GM21737 (cell line): ENCODE data around the gene JUND.

Source experiments
- ATAC-seq: cut with Tn5 transposase; IDR thresholded peaks from one replicate; pipeline ENCODE4 v1.9.1; 2021; ENCODE audit warnings: mild to moderate bottlenecking, moderate library complexity; ENCODE audit not compliant: unreplicated experiment

The JUND gene

DNA sequence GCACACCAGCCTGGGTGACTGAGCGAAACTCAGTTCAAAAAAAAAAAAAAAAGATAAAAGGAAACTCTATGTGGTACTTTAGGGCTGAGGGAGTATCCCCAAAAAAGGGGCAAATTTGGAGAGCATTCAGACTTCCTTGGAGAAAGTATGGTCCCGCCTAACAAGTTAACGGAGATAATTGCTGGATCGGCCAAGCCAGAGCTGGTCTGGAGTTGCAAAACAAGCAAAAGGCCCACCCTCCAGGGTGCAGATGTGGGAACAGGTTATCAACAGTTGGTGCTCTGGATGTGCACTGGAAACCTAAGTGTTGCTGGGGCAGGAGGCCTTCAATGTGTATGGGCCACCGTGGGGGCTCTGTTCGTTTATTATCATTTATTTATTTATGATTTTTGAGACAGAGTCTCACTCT, 10.0 kb downstream of the JUND start:
- ATAC-seq, result no peak

DNA sequence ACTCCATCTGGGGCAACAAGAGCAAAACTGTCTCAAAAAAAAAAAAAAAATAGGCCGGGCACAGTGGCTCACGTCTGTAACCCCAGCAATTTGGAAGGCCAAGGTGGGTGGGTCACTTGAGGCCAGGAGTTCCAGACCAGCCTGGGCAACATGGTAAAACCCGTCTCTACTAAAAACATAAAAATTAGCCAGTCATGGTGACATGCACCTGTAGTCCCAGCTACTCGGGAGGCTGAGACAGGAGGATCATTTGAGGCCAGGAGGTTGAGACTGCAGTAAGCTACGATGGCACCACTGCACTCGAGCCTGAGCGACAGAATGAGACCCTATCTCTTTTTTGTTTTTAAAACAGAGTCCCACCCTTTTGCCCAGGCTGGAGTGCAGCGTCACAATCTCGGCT, 11.1 kb downstream of the JUND start:
- ATAC-seq, result no peak

DNA sequence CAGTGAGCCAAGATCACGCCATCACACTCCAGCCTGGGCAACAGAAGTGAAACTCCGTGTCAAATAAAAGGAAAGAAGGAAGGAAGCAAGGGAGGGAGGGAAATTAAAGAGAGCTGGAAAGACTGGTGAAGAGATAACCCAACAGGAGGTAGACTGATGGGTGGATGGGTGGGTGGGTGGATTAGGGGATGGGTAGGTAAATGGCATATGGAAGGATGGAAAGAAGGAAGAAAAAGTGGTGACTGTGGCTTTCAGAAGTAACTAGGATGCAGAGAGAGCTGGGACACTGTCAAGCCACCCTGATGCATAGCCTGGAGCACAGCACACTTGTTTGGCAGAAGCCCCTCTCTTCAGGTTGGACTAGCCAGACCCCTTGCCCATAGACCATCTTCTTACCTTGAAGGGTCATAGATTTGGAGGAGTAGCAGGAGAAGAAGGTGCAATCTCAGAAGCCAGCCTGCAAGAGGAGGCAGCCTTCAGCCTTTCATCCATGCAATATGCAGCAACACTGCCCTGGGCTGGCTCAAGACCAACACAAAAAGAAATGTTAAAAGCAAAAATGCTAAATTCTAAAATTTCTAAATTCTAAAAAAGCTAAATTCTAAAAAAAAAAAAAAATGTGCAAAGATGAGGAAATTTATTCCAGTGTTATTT, 12.2 kb downstream of the JUND start:
- no peak for ATAC-seq

DNA sequence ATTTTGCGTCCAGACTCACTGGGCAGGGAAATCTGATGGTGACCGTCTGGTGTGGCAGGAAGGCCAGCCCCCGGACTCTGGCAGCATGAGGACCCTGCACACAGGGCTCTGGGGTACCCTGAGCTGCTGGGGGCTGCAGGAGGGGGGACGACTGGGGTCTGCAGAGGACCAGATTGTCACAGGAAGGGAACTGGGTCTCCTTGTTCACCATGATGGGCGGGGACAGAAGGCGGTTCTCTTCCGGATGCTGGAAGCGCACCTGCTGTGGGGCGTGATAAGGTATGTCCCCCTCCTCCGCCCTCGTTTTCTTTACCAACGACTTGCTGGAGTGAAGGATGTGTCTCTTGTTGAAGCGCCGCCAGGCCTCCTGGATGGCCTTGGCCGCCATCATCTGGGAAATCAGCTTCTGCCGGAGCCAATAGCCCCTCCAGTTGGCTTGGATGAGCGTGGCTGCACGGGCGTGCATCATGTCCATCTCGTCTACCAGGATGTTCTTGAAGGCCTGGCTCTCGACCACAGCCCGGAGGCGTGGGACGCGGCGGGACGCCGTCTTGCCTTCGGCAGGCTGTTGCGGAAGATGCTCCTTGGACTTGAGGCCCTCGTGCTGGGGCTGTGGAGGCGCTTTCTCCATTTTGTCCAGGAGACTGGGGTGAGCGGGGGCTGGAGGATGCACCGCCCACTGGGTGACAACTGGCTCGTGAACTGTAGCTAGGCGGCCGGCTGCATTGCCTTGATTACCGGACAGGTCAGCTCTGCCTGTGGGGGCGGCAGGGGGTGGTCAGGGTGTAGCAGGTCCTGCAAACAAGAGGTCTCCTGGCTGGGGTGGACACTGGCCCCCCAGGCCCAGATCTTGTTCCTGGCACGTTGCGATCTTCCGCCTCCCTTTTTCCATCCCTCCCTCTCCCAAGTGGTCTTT, 14.4 kb downstream of the JUND start:
- ATAC-seq, result no peak

DNA sequence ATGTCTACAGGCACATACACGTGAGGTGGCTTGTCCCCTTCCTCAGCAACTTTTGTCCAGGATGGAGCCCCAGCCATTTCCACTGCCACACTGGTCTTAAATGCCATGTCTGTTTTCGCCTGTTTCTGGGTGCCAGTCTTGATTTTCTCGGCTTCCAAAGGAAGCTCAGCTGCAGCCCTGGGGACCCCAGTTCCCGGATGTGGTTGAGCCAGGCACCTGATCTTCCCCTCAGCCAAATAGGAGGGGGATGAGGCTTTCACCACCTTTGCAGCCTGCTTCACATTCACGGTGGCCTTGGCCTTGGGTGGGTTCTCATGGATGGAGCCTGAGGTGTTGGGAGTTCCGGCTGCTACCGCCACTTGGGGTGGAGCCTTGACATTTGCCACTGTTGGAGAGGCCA, 15.8 kb downstream of the JUND start:
- no peak for ATAC-seq

DNA sequence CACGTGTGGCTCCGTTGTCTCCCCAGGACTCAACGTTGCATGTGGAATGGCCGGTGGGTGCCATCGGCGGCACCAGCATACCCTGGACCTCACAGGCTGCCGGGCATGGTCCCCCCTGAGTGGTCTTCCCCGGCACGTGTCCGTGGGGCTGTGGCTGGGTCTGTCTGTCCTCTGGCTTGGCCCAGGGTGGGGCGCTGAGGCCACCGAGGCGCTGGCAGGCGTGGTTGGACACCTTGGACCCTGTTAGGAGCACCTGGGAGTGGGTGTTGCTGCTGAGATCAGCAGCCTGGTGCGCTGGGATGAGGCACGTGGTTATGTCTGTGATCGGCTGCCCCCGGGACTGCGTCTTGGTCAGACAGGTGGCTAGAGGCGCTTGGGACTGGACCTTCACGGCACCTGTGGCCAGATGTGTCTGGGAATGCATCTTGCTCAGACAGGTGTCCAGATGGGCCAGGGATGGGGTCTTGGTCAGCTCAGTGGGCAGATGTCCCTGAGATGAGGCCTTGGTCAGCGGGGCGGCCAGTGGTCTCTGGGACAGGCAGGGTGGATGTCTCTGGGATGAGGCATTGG, 16.4 kb downstream of the JUND start:
- ATAC-seq, result no peak

DNA sequence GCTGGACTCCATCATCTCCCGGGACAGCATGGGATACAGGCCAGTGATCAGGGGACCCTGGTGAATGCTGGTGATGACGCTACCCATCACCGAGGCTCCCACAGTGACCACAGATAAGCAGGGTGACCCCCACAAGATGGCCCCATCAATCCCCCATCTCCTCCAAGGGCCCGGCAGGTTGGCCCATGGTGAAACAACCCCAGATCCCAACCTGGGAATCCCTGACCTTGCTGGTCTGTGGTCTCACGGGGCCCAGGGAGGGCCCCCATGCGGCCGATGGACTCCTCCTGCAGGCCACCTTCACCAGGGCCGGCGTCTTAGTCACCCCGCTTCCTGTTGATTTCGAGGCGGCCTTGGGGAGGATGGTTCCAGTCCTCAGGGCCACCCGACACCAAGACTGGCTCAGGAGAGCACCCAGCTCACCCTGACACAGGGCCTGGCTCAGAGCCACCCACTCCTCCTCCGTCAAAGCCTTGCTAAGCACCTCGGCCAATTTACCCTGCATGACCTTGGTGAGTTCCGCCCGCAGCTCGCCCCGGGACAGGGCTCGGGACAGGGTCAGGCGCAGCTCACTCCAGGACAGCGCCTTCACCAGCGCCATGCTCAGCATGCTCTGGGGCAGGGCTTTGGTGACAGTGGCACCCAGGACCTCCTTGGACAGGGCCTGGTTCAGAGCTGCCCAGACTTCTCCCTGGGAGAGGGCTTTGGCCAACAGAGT, 17.1 kb downstream of the JUND start:
- no peak for ATAC-seq

DNA sequence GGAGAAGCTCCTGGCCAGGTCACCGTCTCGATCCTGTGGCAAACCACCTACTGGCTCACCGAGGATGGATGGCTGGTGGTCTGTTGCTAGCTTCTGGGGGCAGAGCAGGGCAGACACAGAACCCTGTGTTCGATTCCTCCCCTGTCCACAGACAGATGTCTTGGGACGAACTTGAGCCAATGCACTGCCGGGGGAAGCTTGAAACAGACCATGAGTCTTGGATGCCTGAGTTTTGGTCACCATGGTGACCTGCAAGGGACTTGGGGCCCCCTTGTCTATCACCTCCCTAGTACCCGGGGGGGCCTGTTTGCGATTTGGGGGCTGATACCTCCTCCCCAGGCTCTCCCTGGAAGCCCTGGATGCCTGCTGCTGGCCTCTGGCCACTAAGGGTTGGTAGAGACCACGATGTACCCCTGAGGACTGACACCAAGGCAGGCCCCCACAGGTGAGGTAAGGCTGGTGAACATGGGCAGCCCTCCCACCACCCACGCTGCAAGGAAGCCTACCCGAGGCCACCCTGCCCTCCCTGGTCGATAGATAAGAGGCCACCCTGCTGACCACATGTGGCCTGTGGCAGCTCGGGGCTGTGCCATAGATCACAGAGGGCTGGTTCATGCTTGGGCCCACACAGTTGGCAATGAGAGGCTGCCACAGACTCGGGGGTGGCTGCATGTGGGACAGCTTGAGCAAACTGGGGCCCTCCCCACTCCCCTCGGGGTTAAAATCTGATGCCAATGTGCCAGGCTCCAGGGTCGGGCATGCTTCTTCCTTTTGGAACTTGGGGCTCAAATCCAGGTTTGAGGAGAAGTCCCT, 17.9 kb downstream of the JUND start:
- ATAC-seq, result no peak

DNA sequence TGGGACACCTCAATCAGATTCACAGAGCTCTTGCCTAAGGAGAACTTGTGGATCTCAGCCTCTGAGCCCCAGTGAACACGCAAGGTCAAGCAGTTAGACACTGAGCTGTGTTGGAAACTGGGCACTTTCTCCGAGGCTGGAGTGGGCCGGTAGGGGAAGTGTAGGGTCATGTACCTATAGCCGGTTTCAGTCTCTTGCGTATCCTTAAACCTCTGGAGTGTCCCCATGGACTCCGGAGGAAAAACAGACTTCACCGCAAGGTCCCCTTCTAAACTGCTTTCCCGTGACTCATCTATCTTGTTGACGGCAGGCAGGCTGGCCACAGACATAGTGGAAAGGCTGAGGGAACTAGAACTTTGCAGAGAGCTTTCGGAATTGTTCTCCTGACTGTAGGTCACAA, 18.5 kb downstream of the JUND start:
- ATAC-seq, result no peak

DNA sequence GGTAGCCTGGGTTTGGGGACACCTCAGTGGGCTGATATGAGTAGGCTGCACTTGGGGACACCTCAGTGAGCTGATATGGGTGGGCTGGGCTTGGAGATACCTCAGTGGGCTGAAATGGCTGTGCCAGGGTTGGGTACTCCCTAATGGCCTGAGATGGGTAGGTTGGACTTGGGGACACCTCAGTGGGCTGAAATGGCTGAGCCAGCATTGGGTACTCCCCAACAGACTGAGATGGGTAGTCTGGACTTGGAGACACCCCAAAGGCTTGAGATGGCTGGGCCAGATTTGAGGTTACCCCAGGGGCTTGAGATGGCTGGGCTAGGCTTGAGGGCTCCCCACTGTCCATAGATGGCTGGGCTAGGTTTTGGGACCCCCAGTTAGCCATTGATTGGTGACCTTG, 19.3 kb downstream of the JUND start:
- ATAC-seq, result no peak

DNA sequence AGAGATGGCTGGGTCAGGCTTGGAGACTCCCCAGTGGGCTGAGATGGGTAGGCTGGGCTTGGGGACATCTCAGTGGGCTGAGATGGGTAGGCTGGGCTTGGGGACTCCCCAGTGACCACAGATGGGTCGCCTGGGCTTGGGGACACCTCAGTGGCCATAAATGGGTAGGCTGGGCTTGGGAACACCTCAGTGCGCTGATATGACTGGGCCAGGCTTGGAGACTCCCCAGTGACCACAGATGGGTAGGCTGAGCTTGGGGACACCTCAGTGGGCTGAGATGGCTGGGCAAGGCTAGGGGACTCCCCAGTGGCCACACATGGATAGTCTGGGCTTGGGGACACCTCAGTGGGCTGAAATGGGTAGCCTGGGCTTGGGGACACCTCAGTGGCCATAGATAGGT, 19.9 kb downstream of the JUND start:
- no peak for ATAC-seq

DNA sequence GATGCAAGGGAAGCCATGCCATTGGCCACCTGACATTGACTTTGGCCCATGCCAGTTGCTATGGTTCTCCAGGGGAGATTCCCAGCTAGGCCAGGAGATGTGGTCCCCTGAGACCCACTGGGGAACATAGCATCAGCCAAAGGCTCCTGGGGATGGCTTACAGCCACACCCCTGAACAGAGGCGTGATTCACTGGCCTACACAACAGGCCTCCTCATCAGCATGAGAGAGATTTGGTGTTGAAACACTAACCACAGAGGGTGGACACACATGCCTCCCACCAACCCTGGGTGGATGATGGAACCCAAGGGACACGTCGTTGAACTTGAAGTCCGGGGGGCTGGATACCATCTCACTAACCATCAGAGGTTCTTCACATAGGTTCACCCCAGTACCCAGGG, 21.5 kb downstream of the JUND start:
- no peak for ATAC-seq

DNA sequence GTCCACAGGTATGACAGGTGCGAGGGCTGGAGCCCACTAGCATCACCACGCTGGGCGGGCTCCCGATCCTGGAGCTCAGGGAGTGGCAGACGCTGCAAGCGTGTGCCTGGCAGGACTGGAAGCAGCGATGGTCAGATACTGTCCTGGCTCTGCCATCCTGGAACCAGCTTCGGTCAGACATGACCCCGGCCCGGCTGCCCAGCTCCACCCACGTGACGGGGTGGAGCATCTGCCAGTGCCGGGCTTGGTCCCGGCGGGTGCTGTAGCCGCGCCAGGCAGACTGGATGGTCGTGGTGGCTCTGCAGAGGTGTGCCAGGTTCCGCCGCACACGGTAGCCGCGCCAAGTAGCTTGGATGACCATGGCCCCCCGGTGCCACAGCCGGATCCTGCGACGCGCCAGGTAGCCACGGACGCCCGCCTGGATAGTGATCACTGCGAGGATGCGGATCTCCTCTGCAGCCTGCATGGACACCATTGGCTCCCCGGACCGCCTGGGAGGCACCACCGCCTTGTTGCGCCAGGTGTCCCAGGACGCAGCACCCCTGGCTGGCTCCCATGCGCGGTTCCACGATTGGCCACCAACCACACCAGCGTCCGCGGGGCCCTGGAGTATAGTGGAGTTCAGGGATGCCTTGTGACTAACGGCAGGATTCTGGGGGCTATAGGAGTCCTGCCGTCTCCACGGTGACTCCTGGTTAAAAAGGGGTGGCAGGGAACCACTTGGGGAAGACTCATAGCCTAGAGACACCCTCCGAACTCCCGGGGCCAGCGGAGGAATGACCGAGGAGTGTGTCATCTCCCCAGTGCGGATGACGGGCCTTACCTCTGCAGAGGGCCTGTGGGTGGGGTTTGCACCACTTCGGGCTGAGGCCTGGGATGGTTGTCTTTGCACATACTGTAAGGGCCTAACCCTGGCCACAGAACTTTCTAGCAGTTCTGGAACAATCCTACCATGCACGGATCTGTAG, 23.6 kb downstream of the JUND start:
- ATAC-seq, result no peak

DNA sequence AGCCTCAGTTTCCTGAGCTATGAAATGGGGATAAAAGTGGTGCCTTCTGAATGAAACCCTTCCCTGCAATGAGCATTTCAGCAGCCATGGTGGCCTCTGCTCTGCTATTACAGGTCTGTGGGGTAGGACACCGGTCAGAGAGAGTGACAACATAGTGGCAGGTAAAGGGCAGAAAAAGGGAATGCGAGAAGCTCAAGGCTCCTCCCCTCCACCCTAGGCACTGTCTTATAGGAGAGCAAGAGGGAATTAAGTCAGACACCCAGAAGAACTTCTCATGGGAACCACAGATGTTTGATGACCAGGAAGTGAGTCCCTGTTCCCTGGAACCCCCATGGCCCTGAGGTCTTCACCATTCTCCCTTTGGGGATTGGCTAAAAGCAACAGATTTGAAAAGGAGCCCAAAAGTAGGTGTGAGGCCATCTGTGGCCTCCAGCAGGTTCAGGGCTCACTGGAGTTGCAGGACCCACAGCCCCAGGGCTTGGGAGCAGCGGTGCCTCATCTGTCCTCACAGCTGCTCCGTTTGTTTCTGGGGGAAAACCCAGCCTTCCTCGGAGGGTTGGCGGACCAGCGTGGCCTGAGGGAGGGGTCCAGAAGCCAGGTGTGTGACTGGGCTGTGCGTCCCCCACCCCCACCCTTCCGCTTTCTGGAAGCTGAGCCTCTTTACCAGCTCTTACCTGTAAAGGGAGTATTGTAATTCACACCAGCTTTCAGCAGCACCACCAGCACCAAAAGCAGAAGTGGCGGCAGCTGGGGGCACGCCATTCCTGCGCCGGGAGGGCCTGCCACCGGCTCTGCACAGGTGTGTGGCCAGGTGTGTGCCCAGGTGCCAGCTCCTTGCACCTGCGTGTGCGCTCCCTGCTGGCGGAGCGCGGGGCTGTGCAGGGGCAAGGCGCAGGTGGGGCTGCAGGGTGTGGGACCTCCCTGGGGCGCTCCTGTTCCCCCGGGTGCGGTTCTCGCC, 26.6 kb downstream of the JUND start:
- ATAC-seq, result no peak

DNA sequence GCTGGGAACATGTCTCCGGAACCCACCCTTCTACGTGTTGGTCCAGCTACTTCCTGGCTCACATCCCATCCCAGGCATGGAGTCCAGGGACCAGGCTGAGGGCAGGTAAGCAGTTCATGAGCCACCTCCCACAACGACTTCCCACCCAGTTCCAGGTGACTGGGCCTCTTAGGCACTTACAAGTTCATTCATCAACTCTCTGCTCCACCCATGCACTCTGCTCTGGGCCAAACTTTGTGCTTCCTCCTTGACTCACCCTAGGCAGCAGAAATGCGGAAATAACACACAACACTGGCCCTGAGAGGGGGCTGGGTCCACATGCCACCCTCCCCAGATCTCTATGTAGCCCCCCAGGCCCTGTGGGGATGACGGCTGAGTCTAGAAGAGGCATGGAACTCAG, 27.7 kb downstream of the JUND start:
- no peak for ATAC-seq

DNA sequence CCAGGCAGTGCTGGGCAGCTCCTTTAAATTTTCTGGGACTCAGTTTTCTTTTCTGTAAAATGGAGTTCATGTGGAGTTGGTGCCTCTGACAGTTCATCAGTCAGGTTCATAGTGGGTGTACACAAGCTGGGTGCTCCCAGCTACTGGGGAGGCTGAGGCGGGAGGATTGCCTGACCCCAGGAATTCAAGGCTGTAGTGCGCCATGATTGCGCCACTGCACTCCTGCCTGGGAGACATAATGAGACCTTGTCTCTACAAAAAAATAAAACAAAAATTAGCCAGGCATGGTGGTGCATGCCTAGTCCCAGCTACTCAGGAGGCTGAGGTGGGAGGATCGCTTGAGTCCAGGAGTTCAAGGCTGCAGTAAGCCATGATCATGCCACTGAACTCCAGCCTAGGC, 28.3 kb downstream of the JUND start:
- no peak for ATAC-seq

DNA sequence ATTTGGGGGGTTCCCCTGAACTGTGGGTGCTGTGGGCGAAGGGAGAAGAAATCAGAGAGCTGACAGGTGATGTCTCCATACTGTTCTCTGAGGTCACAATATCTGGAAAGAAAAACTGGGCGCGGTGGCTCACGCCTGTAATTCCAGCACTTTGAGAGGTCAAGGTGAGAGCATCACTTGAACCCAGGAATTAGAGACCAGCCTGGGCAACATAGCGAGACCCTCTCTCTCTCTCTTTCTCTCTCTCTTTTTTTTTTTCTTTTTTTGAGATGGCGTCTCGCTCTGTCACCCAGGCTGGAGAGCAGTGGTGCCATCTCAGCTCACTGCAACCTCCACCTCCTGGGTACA, 29.1 kb downstream of the JUND start:
- no peak for ATAC-seq

DNA sequence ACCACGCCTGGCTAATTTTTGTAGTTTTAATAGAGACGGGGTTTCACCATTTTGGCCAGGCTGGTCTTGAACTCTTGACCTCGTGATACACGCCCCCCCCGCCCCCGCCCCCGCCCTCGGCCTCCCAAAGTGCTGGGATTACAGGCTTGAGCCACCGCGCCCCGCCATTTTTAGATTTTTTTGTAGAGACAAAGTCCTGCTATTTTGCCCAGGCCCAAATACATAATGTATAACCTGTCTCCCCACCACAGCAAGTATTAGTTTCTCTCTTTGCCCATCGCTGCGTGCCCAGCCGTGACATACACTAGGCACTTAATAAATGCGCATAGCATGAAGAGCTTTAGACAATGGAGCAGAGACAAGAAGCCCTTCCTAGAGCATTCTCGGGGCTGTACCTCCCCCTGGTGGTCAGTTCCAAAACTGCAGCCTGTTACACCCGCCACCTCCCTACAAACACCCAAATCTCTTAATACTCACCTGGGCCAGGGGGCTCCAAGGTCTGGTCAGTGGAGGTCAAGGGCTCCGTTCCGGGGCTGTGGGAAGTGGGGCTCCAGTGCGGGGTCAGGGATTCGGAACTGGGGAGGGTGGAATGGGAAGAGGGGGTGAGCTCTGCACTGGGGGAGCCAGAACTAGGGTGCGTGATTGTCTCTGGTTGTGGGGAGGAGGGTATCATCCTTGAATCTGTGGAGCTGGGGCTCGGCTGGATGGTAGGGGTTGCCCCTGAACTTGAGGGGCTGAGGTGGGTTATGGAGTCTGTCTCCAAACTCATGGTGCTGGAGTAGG, 29.6 kb downstream of the JUND start:
- ATAC-seq, result no peak
